ENCODE results near the gene PDE11A.

- no peak for TF ChIP-seq CTCF (IDR thresholded peaks at IDR 0.05)
- TF ChIP-seq POLR2A (IDR thresholded peaks at IDR 0.05), result no peak
These were observed 461.8 kb downstream of the PDE11A start for GRCh38 chr2:177610813-177611212.

Measured in uterus (tissue), 2 donors.